ENCODE data around the gene ATXN7L2. TPM values are rescaled to one million over a fixed set of nuclear protein-coding genes. Genes with fewer than 3 reads are reported as not detected.
A peak's percentile ranks its signal among the peaks of the same experiment; 100 is the strongest.

Gene ATXN7L2
- total and polyA plus RNA-seq, 11 donors, result 1.2 to 3.8 (median 2.1) TPM

GRCh38 chr1:109476825-109477224 is 6.9 kb upstream of the ATXN7L2 start:
- peaks cover 0 to 21% (median 5%) of the 10 kb centered on the region in 12 donors for H3K4me1 ChIP-seq
- intact Hi-C loops (cut with DNase I), result no loop called here
- 91 to 96% (median 95%) methylated on average over 8 of the region's 8 CpGs for WGBS, 4 donors
- H3K9me3 ChIP-seq, result no peaks in the 10 kb centered on the region
- ATAC-seq (no peak), DNase-seq (peak in 1 of 5 donors; percentile 7)
- TF ChIP-seq POLR2A (IDR thresholded peaks at IDR 0.05), result no peak
- no peak for TF ChIP-seq CTCF (IDR thresholded peaks at IDR 0.05)
- H3K4me3 ChIP-seq, result no peak overlapping the region
- peaks cover 0 to 27% (median 10%) of the 10 kb centered on the region in 9 donors for H3K36me3 ChIP-seq
- H3K27me3 ChIP-seq, result peaks cover 0 to 14% (median 0%) of the 10 kb centered on the region in 9 donors
- H3K27ac ChIP-seq, result no peak overlapping the region

- DNase-seq, result peak in 1 of 5 donors; percentile 9
- Histone ChIP-seq H3K36me3 (peaks cover 0 to 27% (median 10%) of the 10 kb centered on the region in 9 donors), H3K4me3 (no peak overlapping the region), H3K27ac (no peak overlapping the region), H3K4me1 (peaks cover under 1 to 23% (median 5%) of the 10 kb centered on the region in 12 donors), H3K9me3 (no peaks in the 10 kb centered on the region), H3K27me3 (peaks cover 0 to 5% (median 0%) of the 10 kb centered on the region in 9 donors)
- intact Hi-C loops (cut with DNase I), result no loop called here
- ATAC-seq, result peak in 1 of 4 donors; percentile 17
- no peak for TF ChIP-seq CTCF (IDR thresholded peaks at IDR 0.05)
- no peak for TF ChIP-seq POLR2A (IDR thresholded peaks at IDR 0.05)
- 65 to 83% (median 78%) methylated on average over 3 to 6 of the region's 6 CpGs for WGBS, 4 donors
These were observed 5.9 kb upstream of the ATXN7L2 start for GRCh38 chr1:109477821-109478220.

- no peak for ATAC-seq
These were observed 4.9 kb upstream of the ATXN7L2 start for GRCh38 chr1:109478806-109479205.

GRCh38 chr1:109479311-109479710 is 4.4 kb upstream of the ATXN7L2 start:
- Histone ChIP-seq H3K27ac (no peak overlapping the region), H3K4me3 (no peak overlapping the region), H3K36me3 (peaks cover 0 to 27% (median 10%) of the 10 kb centered on the region in 9 donors), H3K4me1 (peaks cover 0 to 21% (median 8%) of the 10 kb centered on the region in 12 donors), H3K27me3 (peaks cover 0 to 3% (median 0%) of the 10 kb centered on the region in 9 donors), H3K9me3 (no peaks in the 10 kb centered on the region)
- peak in 1 of 5 donors; percentile 16 for DNase-seq
- 67 to 75% (median 70%) methylated on average over 5 of the region's 5 CpGs for WGBS, 4 donors
- TF ChIP-seq CTCF (IDR thresholded peaks at IDR 0.05), result no peak
- TF ChIP-seq POLR2A (IDR thresholded peaks at IDR 0.05), result no peak
- intact Hi-C loops (cut with DNase I), result no loop called here
- ATAC-seq, result no peak

More at GRCh38 chr1:109478806-109479205, 4.9 kb upstream of the ATXN7L2 start:
- H3K27me3 ChIP-seq, result peaks cover 0 to 3% (median 0%) of the 10 kb centered on the region in 9 donors
- H3K36me3 ChIP-seq, result peaks cover 0 to 27% (median 10%) of the 10 kb centered on the region in 9 donors
- H3K27ac ChIP-seq, result no peak overlapping the region
- H3K4me3 ChIP-seq, result no peak overlapping the region
- peaks cover 0 to 22% (median 7%) of the 10 kb centered on the region in 12 donors for H3K4me1 ChIP-seq
- WGBS, 4 donors, result 46 to 54% (median 51%) methylated on average over 7 of the region's 7 CpGs
- intact Hi-C loops (cut with DNase I), result no loop called here
- peak in 1 of 5 donors; percentile 10 for DNase-seq
- no peaks in the 10 kb centered on the region for H3K9me3 ChIP-seq
- TF ChIP-seq CTCF (IDR thresholded peaks at IDR 0.05) (no peak), POLR2A (IDR thresholded peaks at IDR 0.05) (no peak)

All from heart left ventricle (tissue), 16 donors.